Stimulated activated naive CD8-positive, alpha-beta T cell treated with anti-CD3 and anti-CD28 coated beads, Interleukin-15, Interleukin-2, amounts not matched to agents 100 U/mL and 50 U/mL, for 24 hours (primary cell): ENCODE measurements around the gene C11orf65.

Experiments
- ATAC-seq: fragments of 150-1000 bp; cut with Tn5 transposase; one replicate; pipeline ENCODE4 v1.10.0; 2021
- DNase-seq: peaks from one replicate; pipeline ENCODE4 v3.0.0; 2021

Gene C11orf65

GRCh38 chr11:108467091-108467823, at the start of gene C11orf65:
Gene C11orf65, minus strand, starts transcription at chr11:108467529. Its CDS starts 5,970 bp downstream, at chr11:108461559.
- peak; percentile 94 for DNase-seq
- peak; percentile 100 for ATAC-seq

- ATAC-seq (no peak), DNase-seq (no peak)
These were observed 48.8 kb upstream of the C11orf65 start for GRCh38 chr11:108516125-108516524.

- ATAC-seq (no peak), DNase-seq (no peak)
These were observed 45.4 kb upstream of the C11orf65 start for GRCh38 chr11:108512708-108513107.

- DNase-seq (no peak), ATAC-seq (no peak)
These were observed 44.6 kb upstream of the C11orf65 start for GRCh38 chr11:108511851-108512474.

GRCh38 chr11:108508653-108509593, 41.6 kb upstream of the C11orf65 start:
- ATAC-seq (no peak), DNase-seq (no peak)

GRCh38 chr11:108501396-108501795, 34.1 kb upstream of the C11orf65 start:
- ATAC-seq, result no peak
- no peak for DNase-seq

- ATAC-seq, result no peak
These were observed 33.4 kb upstream of the C11orf65 start for GRCh38 chr11:108500721-108501120.

GRCh38 chr11:108500169-108500568, 32.8 kb upstream of the C11orf65 start:
- ATAC-seq (no peak), DNase-seq (no peak)

More at GRCh38 chr11:108500721-108501120, 33.4 kb upstream of the C11orf65 start:
- no peak for DNase-seq

GRCh38 chr11:108498816-108499408, 31.6 kb upstream of the C11orf65 start:
- ATAC-seq (no peak), DNase-seq (no peak)

GRCh38 chr11:108498046-108498815, 30.9 kb upstream of the C11orf65 start, which contains the start of gene POGLUT3:
Gene POGLUT3, minus strand, starts transcription at chr11:108498384. Its CDS starts 18 bp downstream, at chr11:108498366.
- peak; percentile 60 for ATAC-seq
- peak; percentile 58 for DNase-seq

- ATAC-seq (peak; percentile 93), DNase-seq (peak; percentile 71)
These were observed 30.2 kb upstream of the C11orf65 start for GRCh38 chr11:108497317-108498045.

GRCh38 chr11:108496643-108497256, 29.4 kb upstream of the C11orf65 start:
- no peak for ATAC-seq
- no peak for DNase-seq

- DNase-seq (no peak), ATAC-seq (no peak)
These were observed 28.0 kb upstream of the C11orf65 start for GRCh38 chr11:108495326-108495725.

GRCh38 chr11:108494182-108494581, 26.9 kb upstream of the C11orf65 start:
- no peak for DNase-seq
- no peak for ATAC-seq

- no peak for ATAC-seq
- DNase-seq, result no peak
These were observed 24.6 kb upstream of the C11orf65 start for GRCh38 chr11:108491936-108492335.

- ATAC-seq (no peak), DNase-seq (no peak)
These were observed 19.5 kb upstream of the C11orf65 start for GRCh38 chr11:108486828-108487227.

- ATAC-seq (no peak), DNase-seq (no peak)
These were observed 19.0 kb upstream of the C11orf65 start for GRCh38 chr11:108486331-108486730.

- DNase-seq, result no peak
These were observed 15.8 kb upstream of the C11orf65 start for GRCh38 chr11:108483163-108483562.

GRCh38 chr11:108474664-108475463, 7.5 kb upstream of the C11orf65 start:
- no peak for DNase-seq
- no peak for ATAC-seq

More at GRCh38 chr11:108483163-108483562, 15.8 kb upstream of the C11orf65 start:
- ATAC-seq, result no peak
